NOMO-1 treated with dmso at 0.1 percent for 144 hours (cell line): ENCODE measurements around the gene WT1.

Experiments
- DNase-seq: peaks from one replicate; lab custom pipeline; 2025; ENCODE audit not compliant: unreplicated experiment; lab: John Stamatoyannopoulos, UW

The WT1 gene

GRCh38 chr11:32425761-32426160 lies 9.6 kb downstream of the WT1 start:
- no peak for DNase-seq

- no peak for DNase-seq
Measured at GRCh38 chr11:32422545-32422944, 12.8 kb downstream of the WT1 start.

- no peak for DNase-seq
Measured at GRCh38 chr11:32421992-32422391, 13.3 kb downstream of the WT1 start.

- no peak for DNase-seq
Measured at GRCh38 chr11:32420937-32421901, 14.1 kb downstream of the WT1 start.

- DNase-seq = no peak
Measured at GRCh38 chr11:32420139-32420538, 15.2 kb downstream of the WT1 start.

GRCh38 chr11:32418836-32419235 lies 16.5 kb downstream of the WT1 start:
- no peak for DNase-seq

GRCh38 chr11:32417806-32418205 lies 17.5 kb downstream of the WT1 start:
- DNase-seq = no peak

- DNase-seq = no peak
Measured at GRCh38 chr11:32416301-32416700, 19.0 kb downstream of the WT1 start.

- DNase-seq = no peak
Measured at GRCh38 chr11:32414925-32415324, 20.4 kb downstream of the WT1 start.

- no peak for DNase-seq
Measured at GRCh38 chr11:32411942-32412615, 23.3 kb downstream of the WT1 start.

GRCh38 chr11:32405592-32405991 lies 29.7 kb downstream of the WT1 start:
- no peak for DNase-seq

GRCh38 chr11:32402836-32403235 lies 32.5 kb downstream of the WT1 start:
- no peak for DNase-seq

GRCh38 chr11:32400670-32401369 lies 34.5 kb downstream of the WT1 start:
- no peak for DNase-seq

- DNase-seq = no peak
Measured at GRCh38 chr11:32400196-32400595, 35.1 kb downstream of the WT1 start.

- DNase-seq = no peak
Measured at GRCh38 chr11:32396991-32397390, 38.3 kb downstream of the WT1 start.

- no peak for DNase-seq
Measured at GRCh38 chr11:32396331-32396730, 39.0 kb downstream of the WT1 start.

GRCh38 chr11:32395127-32395526 lies 40.2 kb downstream of the WT1 start:
- no peak for DNase-seq

- DNase-seq = no peak
Measured at GRCh38 chr11:32392840-32393239, 42.5 kb downstream of the WT1 start.

- DNase-seq = no peak
Measured at GRCh38 chr11:32391956-32392553, 43.3 kb downstream of the WT1 start.

GRCh38 chr11:32391479-32391878 lies 43.9 kb downstream of the WT1 start:
- no peak for DNase-seq

- no peak for DNase-seq
Measured at GRCh38 chr11:32390712-32391111, 44.6 kb downstream of the WT1 start.
